IPS-20b (cell line): ENCODE data around the gene SGK1.

Source experiments
- H3K27ac ChIP-seq: one replicate; pipeline ENCODE4 v1.5.1; 2013; ENCODE audit warnings: low read length
- H3K27me3 ChIP-seq: 2 replicates; pipeline ENCODE4 v1.6.1; 2013; ENCODE audit warnings: mild to moderate bottlenecking, low read length, inconsistent platforms; ENCODE audit not compliant: insufficient read depth
- H3K36me3 ChIP-seq: 2 replicates; pipeline ENCODE4 v1.6.1; 2013; ENCODE audit warnings: low read depth, mild to moderate bottlenecking, inconsistent platforms, low read length, moderate library complexity; ENCODE audit not compliant: insufficient read depth
- H3K4me1 ChIP-seq: 2 replicates; pipeline ENCODE4 v1.6.1; 2013; ENCODE audit warnings: mild to moderate bottlenecking, control low read depth, inconsistent platforms, low read length, moderate library complexity; ENCODE audit not compliant: insufficient read depth
- H3K4me3 ChIP-seq: 2 replicates; pipeline ENCODE4 v1.5.1; 2013; ENCODE audit warnings: mild to moderate bottlenecking, low read length, inconsistent platforms
- H3K9ac ChIP-seq: 2 replicates; pipeline ENCODE4 v1.6.1; 2013; ENCODE audit warnings: low read depth, mild to moderate bottlenecking, inconsistent platforms, low read length, moderate library complexity
- H3K9me3 ChIP-seq: 2 replicates; pipeline ENCODE4 v1.6.1; 2013; ENCODE audit warnings: mild to moderate bottlenecking, low read depth, low read length, inconsistent platforms; ENCODE audit not compliant: insufficient read depth

SGK1 gene

DNA sequence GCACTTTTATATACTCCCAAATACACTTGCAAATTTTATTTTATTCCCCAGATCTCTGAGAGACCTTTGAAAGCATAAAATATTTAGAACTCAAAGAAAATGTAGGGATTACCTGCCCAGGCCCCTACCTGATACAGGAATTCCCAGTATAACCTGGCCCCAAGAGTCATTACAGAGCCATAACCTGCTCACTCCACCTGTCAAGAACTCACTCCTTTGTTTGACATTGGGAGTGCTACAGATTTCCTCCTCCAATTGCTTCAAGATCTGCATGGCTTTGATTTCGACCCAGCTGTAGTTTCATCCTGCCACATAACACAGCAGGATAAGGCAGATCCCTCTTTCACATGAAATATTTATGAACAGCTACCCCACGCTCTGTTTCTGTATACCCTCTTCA is 169.3 kb downstream of the SGK1 start:
- Histone ChIP-seq H3K27me3 (no peaks in the 10 kb centered on the region), H3K4me1 (no peaks in the 10 kb centered on the region; the same call in 1 of the 2 replicates), H3K9me3 (no peaks in the 10 kb centered on the region), H3K4me3 (no peak overlapping the region), H3K27ac (no peak overlapping the region), H3K9ac (no peak overlapping the region), H3K36me3 (no peaks in the 10 kb centered on the region)

DNA sequence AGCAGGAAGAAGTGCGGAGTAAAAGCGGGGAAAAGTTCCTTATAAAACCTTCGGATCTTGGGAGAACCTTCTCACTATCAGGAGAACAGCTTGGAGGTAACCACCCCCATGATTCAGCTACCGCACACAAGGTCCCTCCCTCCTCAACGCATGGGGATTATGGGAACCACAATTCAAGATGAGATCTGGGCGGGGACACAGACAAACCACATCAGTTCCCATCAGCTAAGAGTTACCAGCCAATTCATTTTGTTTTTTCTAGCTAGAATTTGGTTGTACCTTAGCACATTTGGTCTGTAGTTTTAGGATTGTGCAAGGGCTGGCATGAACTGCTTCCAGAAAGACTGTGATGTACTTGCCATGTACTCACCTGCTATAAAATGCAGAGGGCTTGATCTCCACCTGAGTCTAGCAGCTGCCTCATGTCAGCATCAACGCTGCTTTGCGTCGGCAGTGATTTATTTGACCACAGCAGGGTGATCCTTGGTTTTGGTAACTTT is 170.8 kb downstream of the SGK1 start:
- Histone ChIP-seq H3K27me3 (no peaks in the 10 kb centered on the region), H3K9me3 (no peaks in the 10 kb centered on the region), H3K9ac (no peak overlapping the region), H3K36me3 (no peaks in the 10 kb centered on the region), H3K27ac (no peak overlapping the region), H3K4me1 (no peaks in the 10 kb centered on the region; the same call in 1 of the 2 replicates), H3K4me3 (no peak overlapping the region)

DNA sequence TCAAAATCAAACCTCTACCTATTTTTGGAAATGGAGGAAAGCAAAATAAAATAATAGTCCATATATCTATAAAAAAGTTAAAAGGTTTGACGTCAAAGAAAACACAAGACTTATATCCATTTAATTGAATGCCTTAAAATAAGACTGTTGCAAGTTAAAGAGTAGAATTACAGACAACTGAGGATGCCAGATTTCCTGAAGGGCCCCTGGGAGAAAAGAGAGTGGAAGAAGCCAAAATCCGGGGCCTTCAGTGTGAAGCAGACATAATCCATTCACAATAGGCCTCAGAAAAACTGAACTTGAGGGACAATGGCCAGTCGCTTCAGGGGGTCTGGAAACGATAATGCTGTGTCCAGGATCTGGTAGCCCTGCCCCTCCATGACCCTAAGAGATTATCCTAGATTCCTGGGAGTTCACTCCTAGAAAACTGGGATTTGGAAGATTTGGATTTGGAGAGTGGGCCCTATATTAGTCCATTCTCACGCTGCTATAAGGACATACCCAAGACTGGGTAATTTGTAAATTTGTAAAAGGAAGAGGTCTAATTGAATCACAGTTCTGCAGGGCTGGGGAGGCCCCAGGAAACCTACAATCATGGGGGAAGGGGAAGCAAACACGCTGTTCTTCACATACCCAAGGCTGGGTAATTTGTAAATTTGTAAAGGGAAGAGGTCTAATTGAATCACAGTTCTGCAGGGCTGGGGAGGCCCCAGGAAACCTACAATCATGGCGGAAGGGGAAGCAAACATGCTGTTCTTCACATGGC is 171.5 kb downstream of the SGK1 start:
- H3K27me3 ChIP-seq: no peaks in the 10 kb centered on the region
- no peak overlapping the region for H3K27ac ChIP-seq
- H3K4me1 ChIP-seq: no peaks in the 10 kb centered on the region; the same call in 1 of the 2 replicates
- no peaks in the 10 kb centered on the region for H3K9me3 ChIP-seq
- H3K4me3 ChIP-seq: no peak overlapping the region
- no peak overlapping the region for H3K9ac ChIP-seq
- no peaks in the 10 kb centered on the region for H3K36me3 ChIP-seq

DNA sequence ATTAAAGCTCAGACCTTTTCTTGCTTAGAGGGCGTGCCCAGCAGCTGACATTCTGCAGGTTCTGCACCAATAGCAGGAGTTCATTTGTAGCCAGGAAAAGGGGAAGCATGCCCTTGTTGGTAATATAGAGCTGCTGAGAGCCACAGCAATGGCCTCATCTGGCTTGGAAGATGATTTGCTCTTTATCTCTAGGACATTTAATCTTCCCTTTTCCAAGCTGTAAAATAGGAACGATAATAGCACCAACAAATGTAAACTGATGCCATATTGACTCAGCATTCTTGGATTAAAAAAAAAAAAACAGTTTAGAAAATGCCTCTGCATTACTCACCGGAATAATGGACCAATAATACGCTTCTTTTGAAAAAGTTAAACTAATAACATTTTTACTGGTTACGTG is 172.1 kb downstream of the SGK1 start:
- no peaks in the 10 kb centered on the region for H3K27me3 ChIP-seq
- H3K4me3 ChIP-seq: no peak overlapping the region
- H3K4me1 ChIP-seq: no peaks in the 10 kb centered on the region; the same call in 1 of the 2 replicates
- H3K9me3 ChIP-seq: no peaks in the 10 kb centered on the region
- no peaks in the 10 kb centered on the region for H3K36me3 ChIP-seq
- no peak overlapping the region for H3K27ac ChIP-seq
- H3K9ac ChIP-seq: no peak overlapping the region

DNA sequence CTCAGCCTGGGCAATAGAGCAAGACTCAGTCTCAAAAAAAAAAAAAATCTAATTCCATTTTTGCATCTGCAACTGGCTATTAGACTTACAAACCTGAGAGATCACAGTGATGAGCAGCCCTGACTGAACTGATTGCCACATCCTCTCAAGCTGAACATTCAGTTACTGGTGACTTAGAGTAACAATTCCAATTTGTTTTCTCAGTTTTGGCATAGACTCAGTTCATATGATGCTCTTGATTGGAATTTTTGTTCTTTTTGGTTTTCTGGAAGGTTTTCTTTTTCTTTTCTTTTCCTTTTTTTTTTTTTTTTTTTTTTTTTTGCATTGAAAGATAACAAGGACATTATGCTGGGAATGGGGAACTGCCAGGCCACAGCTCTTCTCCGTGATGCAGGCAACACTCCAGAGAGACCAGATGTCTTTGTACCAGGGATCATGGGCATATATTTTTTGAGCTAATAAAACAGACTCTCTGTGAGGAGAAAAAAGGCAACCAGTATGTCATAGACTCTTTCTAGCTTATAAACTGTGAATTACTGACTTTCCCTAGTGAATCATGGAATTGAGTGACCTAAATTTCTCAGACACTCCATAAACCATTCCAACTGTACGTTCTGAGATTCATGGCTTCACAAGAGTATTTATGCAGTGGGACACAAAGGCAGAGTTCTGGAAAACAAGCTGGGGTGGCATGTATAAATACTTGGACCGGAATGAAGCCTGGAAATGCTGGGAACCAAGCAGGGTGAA is 179.5 kb downstream of the SGK1 start:
- Histone ChIP-seq H3K9ac (no peak overlapping the region), H3K27ac (no peak overlapping the region), H3K36me3 (no peaks in the 10 kb centered on the region), H3K27me3 (no peaks in the 10 kb centered on the region), H3K4me1 (no peaks in the 10 kb centered on the region), H3K4me3 (no peak overlapping the region), H3K9me3 (no peaks in the 10 kb centered on the region)

DNA sequence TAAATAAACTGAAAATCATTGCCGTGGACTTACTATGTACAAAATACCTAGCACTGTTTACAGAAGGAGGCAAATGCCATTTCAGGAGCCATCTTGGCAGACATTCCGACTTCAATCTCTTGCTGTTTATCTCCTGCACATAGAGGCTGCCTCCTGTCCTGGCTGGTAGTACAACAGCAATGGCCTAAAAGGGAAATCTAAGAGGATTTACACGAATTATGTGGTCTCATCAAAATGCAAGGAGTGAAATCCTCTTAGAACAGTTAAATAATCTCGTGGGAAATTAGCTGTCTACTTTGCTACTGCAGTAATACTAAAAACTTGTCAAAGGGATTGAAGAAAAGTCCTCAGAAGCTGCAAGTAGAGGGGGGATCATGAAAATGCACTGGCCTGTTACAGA is 183.3 kb downstream of the SGK1 start:
- H3K4me3 ChIP-seq: no peak overlapping the region
- no peaks in the 10 kb centered on the region for H3K4me1 ChIP-seq
- H3K9ac ChIP-seq: no peak overlapping the region
- no peaks in the 10 kb centered on the region for H3K36me3 ChIP-seq
- no peaks in the 10 kb centered on the region for H3K9me3 ChIP-seq
- no peak overlapping the region for H3K27ac ChIP-seq
- no peaks in the 10 kb centered on the region for H3K27me3 ChIP-seq

DNA sequence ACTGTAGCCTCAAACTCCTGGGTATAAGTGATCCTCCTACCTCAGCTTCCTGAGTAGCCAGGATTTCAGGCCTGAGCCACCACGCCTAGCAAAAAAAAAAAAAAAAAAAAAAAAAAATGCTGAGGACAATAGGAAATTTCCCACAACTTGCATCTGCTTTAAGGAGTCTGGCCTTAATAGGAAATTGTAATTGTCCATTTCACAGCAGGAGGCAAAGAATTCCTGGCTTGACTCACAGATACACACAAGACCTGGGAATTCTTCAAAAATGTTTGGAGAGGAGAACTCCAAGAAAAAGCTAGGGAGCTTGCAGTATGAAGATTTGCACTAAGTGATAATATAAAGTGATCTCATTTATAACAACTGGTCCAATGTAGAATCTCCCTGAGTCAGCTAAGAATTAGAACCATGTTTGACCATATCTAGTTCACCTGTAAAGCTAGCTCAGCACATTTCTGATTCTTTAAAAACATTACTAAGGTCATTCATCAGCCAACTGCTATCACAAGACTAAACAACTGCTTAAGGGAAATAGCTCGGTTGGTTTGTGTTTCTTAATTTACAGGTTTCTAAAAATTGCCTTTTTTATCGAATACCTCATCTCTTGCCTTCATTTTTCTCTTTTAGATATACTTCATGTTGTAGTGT is 185.3 kb downstream of the SGK1 start:
- H3K27me3 ChIP-seq: no peaks in the 10 kb centered on the region
- no peaks in the 10 kb centered on the region for H3K4me1 ChIP-seq
- H3K4me3 ChIP-seq: no peak overlapping the region
- no peaks in the 10 kb centered on the region for H3K9me3 ChIP-seq
- no peaks in the 10 kb centered on the region for H3K36me3 ChIP-seq
- H3K27ac ChIP-seq: no peak overlapping the region
- no peak overlapping the region for H3K9ac ChIP-seq

DNA sequence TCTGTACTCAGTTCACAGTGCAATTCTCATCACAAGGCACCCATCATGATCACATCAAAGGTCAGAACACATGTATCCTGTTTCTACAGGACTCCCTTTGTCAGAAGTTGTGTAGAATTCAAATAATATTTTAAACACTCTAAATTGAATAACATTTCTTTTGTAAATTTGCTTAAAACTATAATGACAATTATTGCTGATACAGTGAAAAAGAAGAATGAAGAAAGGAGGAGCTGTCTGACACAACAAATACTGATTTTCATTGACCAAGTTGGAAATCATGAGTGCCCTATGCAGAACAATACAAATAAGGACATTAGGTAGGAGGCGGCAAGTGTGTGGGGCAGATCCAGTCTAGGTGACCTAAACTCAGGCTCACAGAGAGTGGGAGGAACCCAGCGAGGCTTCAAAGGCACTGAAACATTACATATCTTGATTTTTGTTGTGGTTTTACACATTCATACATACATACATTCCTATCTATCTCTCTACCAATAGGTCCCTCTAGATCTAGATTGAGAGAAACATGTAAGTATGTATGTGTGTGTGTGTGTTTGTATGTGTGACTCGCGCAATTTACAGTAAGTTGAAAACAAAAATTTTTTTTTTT is 186.3 kb downstream of the SGK1 start:
- no peak overlapping the region for H3K9ac ChIP-seq
- H3K36me3 ChIP-seq: no peaks in the 10 kb centered on the region
- H3K9me3 ChIP-seq: no peaks in the 10 kb centered on the region
- H3K27me3 ChIP-seq: no peaks in the 10 kb centered on the region
- no peak overlapping the region for H3K4me3 ChIP-seq
- no peak overlapping the region for H3K27ac ChIP-seq
- no peaks in the 10 kb centered on the region for H3K4me1 ChIP-seq

DNA sequence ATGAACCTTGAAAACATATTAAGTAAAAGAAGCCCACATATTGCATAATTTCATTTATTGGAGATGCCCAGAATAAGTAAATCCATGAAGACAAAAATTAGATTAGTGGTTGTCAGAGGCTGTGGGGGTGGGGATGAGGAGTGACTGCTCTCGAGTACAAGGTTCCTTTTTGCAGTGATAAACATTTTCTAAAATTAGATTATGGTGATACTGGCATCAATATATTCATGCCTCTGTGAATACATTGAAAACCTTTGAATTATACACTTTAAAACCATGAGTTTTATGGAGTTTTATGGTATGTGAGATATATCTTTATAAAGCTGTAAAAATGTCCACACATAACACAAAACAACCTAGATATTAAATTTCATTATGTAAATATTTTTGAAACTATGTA is 189.8 kb downstream of the SGK1 start:
- no peaks in the 10 kb centered on the region for H3K36me3 ChIP-seq
- H3K27me3 ChIP-seq: no peaks in the 10 kb centered on the region
- H3K9ac ChIP-seq: no peak overlapping the region
- H3K9me3 ChIP-seq: no peaks in the 10 kb centered on the region
- no peak overlapping the region for H3K4me3 ChIP-seq
- no peak overlapping the region for H3K27ac ChIP-seq
- no peaks in the 10 kb centered on the region for H3K4me1 ChIP-seq

DNA sequence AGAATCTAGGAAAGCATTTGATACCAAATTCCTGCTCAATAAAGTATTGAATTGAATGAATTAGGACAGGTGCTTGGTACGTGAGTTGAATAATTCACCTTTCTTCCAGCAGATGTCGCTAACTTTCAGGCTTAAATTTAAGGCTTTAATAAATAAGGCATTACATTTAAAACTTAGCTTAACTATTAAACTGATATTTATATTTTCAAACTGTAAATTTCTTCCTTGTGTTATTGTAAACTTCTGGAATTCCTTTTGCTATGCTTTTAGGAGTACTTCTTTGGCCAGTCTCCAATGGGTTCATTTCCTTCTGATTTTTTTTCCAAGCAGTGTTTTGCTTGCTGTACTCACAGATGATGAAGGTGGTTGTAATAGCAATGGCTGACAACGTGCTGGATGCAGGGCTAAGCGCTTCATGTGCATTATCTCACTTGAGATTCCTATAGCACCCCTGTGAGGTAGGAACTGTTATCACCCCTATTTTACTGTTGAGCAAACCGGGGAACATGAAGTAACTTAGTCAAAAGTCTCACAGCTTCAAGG is 194.2 kb downstream of the SGK1 start:
- Histone ChIP-seq H3K9me3 (no peaks in the 10 kb centered on the region), H3K36me3 (no peaks in the 10 kb centered on the region), H3K27me3 (no peaks in the 10 kb centered on the region), H3K27ac (no peak overlapping the region), H3K9ac (no peak overlapping the region), H3K4me3 (no peak overlapping the region), H3K4me1 (no peaks in the 10 kb centered on the region)

DNA sequence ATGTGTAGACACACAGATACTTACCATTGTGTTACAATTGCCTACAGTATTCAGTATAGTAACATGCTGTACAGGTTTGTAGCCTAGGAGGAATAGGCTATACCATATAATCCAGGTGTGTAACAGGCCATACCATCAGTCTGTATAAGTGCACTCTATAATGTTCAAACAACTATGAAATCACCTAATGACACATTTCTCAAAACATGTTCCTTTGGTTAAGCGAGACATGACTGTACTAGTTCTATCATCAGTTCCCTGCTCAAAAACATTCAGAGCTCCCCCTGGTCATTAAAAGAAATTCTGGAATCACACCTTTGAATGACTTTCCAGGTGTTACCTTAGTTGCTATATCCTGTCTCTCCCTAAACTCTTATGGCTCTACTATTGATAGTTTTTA is 195.1 kb downstream of the SGK1 start:
- H3K4me1 ChIP-seq: no peaks in the 10 kb centered on the region
- H3K27ac ChIP-seq: no peak overlapping the region
- no peaks in the 10 kb centered on the region for H3K27me3 ChIP-seq
- H3K9me3 ChIP-seq: no peaks in the 10 kb centered on the region
- no peaks in the 10 kb centered on the region for H3K36me3 ChIP-seq
- no peak overlapping the region for H3K4me3 ChIP-seq
- H3K9ac ChIP-seq: no peak overlapping the region
